MCF 10A (cell line): ENCODE results near the gene IKZF1. TPM values are rescaled to one million over a fixed set of nuclear protein-coding genes. Genes with fewer than 3 reads are reported as not detected.

ENCODE experiments used
- BruUV-seq: library from RNA; stranded (reverse); fragments of 400-500 nt; replicated peaks from 2 replicates; lab custom pipeline; 2021; lab: Mats Ljungman, UMichigan
- CTCF ChIA-PET: fragments of 300-600 bp; sonication (Branson Sonifier 250); formaldehyde crosslinking; extraction: SDS; loops from one replicate; lab custom pipeline; 2021; ENCODE audit warnings: antibody characterized with exemption, inconsistent platforms; lab: Yijun Ruan, JAX
- POLR2A ChIA-PET: fragments of 300-600, 350-650 bp; sonication (Branson Sonifier 250); formaldehyde crosslinking; extraction: SDS; loops from one replicate; lab custom pipeline; 2020; ENCODE audit warnings: antibody characterized with exemption, inconsistent platforms; lab: Yijun Ruan, JAX
- DNase-seq: peaks from one replicate; pipeline ENCODE4 v3.0.0-alpha.2; 2018; ENCODE audit not compliant: unreplicated experiment
- H3K27ac Mint-ChIP-seq: one replicate; pipeline ENCODE4 v1.8.0; 2022; ENCODE audit warnings: mild to moderate bottlenecking, low read depth, mixed read lengths; ENCODE audit not compliant: unreplicated experiment
- H3K27me3 Mint-ChIP-seq: one replicate; pipeline ENCODE4 v1.8.0; 2022; ENCODE audit warnings: mixed read lengths; ENCODE audit not compliant: insufficient read depth, unreplicated experiment
- H3K36me3 Mint-ChIP-seq: one replicate; pipeline ENCODE4 v1.8.0; 2022; ENCODE audit warnings: mild to moderate bottlenecking, moderate library complexity, mixed read lengths; ENCODE audit not compliant: insufficient read depth, unreplicated experiment
- H3K4me1 Mint-ChIP-seq: one replicate; pipeline ENCODE4 v1.8.0; 2022; ENCODE audit warnings: mixed read lengths; ENCODE audit not compliant: insufficient read depth, unreplicated experiment
- H3K4me3 Mint-ChIP-seq: one replicate; pipeline ENCODE4 v1.8.0; 2022; ENCODE audit warnings: mild to moderate bottlenecking, moderate library complexity, mixed read lengths; ENCODE audit not compliant: unreplicated experiment
- H3K9me3 Mint-ChIP-seq: one replicate; pipeline ENCODE4 v1.8.0; 2022; ENCODE audit warnings: mixed read lengths; ENCODE audit not compliant: unreplicated experiment
- intact Hi-C: fragments of 100-400 bp; cut with micrococcal nuclease; formaldehyde crosslinking; loops from 2 replicates; pipeline ENCODE4 v1.14.1; 2022
- total RNA-seq: library from RNA; stranded (reverse); gene quantifications from 2 replicates; pipeline ENCODE4 v1.2.3, GENCODE V29; 2022
- TF ChIP-seq, protein P1 (sequence below): fragments of 200-600 bp; IDR thresholded peaks from one replicate; pipeline ENCODE4 v1.8.0; 2022; ENCODE audit warnings: antibody characterized with exemption, mild to moderate bottlenecking; ENCODE audit not compliant: unreplicated experiment

The IKZF1 gene
- total RNA-seq, 1 experiment from 2014 or later: not detected

DNA sequence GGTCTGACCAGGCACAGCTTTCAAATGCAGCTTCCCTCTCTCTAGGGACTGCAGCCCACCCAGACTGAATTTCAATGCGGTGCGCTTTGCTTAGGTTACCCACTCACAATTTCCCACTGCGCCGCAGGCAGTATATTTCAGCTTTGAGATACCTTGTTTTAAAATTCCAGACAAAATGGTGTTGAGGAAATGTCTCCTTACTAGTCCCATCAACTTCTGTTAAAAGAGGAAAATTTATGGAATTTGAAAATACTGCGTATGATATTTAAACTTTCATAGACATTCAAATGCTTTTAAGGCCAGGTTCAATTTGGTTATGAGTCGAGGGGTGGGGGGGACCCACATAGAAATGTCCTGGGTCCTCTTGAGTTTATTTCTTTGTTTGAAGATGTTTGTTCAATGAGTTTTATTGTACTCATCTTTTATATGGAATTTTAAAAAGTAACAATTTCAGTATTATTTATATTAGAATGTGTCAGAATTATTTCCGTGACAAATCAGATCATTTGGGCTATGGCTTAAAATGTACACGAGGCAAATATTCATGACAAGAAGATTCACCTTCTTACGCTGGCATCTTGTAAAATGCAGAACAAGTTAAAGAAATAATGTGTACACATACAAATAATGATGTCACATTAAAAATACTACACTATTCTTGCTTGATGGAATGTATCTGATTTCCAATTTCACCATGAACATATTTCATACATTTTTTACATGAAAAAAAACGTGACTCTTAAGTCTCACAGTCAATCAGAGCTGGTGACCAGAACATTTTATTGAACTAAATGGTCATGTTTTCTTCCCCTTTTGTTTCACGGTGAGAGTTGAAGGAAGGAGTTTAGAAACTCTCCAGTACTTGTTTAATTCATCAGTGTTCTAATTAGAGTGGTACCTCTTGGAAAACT is 1.3 kb downstream of the IKZF1 start:
- ChIA-PET POLR2A (no interaction called here), CTCF (interaction anchor here (1.0 kb wide), 1 partner anchor 100 kb away, joined by 3 read pairs; no protein-coding TSS in a partner anchor)
- no peaks in the 10 kb centered on the region for H3K9me3 Mint-ChIP-seq
- no peak overlapping the region for H3K4me3 Mint-ChIP-seq
- no TSS peak for BruUV-seq
- DNase-seq: no peak
- H3K27ac Mint-ChIP-seq: no peak overlapping the region
- TF ChIP-seq, protein P1, sequence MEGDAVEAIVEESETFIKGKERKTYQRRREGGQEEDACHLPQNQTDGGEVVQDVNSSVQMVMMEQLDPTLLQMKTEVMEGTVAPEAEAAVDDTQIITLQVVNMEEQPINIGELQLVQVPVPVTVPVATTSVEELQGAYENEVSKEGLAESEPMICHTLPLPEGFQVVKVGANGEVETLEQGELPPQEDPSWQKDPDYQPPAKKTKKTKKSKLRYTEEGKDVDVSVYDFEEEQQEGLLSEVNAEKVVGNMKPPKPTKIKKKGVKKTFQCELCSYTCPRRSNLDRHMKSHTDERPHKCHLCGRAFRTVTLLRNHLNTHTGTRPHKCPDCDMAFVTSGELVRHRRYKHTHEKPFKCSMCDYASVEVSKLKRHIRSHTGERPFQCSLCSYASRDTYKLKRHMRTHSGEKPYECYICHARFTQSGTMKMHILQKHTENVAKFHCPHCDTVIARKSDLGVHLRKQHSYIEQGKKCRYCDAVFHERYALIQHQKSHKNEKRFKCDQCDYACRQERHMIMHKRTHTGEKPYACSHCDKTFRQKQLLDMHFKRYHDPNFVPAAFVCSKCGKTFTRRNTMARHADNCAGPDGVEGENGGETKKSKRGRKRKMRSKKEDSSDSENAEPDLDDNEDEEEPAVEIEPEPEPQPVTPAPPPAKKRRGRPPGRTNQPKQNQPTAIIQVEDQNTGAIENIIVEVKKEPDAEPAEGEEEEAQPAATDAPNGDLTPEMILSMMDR: no peak
- intact Hi-C loops: no loop called here
- H3K4me1 Mint-ChIP-seq: no peaks in the 10 kb centered on the region
- H3K36me3 Mint-ChIP-seq: no peaks in the 10 kb centered on the region
- H3K27me3 Mint-ChIP-seq: peaks cover 19% of the 10 kb centered on the region

DNA sequence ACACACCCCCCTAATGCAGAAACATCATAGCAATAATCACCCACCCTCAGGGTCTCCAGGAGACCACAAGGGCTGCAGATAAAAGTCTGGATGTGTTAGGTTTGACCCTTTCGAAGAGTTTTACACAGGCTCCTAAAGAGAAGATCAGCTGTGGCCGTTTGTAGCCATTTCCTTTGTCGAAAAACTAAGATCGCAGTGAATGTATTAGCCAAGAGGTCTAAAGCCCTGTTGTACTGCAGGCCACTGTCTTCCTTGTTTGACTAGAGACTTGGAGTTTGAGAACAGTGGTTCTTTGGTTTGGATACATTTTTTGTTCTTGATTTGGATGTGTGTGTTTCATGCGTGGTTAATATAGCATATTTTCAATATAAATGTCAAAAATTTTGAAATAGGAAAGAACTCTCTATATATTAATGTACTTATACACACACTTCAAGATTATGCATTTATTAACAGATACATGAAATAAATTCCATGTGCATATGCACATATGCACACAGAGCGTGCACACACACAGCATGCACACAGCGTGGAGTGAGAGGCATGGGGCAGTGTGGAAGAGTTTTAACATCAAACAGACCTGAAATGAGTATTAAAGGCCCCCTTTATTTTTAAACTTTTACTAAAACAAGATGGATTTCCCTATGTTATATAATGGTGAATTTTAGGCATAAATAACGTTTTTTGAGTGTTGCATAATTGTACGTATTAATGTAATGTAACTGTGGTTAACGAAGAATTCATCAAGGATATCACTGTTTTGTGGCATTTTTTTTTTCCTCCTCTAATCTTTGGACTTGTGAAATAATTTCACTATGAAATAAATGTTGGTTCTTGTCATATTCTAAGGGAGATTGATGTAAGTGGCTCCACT is 2.2 kb downstream of the IKZF1 start:
- TF ChIP-seq, protein P1: no peak
- no peak for DNase-seq
- no peaks in the 10 kb centered on the region for H3K36me3 Mint-ChIP-seq
- ChIA-PET CTCF (interaction anchor here (0.7 to 0.8 kb wide), 2 partner anchors 985 to 1406 kb away, joined by 3 read pairs; no protein-coding TSS in a partner anchor), POLR2A (no interaction called here)
- H3K9me3 Mint-ChIP-seq: no peaks in the 10 kb centered on the region
- H3K4me3 Mint-ChIP-seq: no peak overlapping the region
- H3K27me3 Mint-ChIP-seq: peaks cover 18% of the 10 kb centered on the region
- H3K27ac Mint-ChIP-seq: no peak overlapping the region
- no peaks in the 10 kb centered on the region for H3K4me1 Mint-ChIP-seq
- BruUV-seq: no TSS peak
- intact Hi-C loops: no loop called here

DNA sequence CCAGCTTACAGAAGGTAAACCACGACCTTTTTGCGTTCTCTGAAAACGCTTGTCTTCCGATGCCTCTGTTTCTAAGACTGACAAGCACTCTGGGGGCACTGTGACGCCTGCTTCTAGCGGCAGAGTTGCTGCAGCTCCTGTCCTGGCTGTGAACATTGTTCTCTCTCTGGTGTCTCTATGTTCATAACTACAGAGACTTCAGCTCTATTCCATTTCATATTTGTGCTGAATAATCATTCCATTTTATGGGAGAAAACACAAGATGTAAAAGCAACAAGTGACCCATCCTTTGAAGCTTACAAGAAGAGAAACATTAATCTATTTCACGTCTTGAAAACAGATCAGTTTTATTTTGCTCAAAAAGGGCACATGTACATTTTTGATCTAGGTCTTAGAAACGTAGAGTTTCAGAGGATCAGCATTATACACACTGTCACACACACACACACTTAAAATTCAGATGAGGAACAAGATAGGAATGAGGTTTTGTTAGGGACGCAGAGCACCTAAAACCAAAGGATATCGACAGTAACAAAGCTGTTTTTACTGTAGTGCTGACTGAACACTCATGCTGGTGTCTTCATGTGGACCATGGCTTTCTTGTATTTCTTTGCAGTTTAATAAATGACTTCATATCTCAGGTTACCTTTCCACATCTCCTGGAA is 3.0 kb downstream of the IKZF1 start:
- DNase-seq: no peak
- Mint-ChIP-seq H3K36me3 (no peaks in the 10 kb centered on the region), H3K27me3 (peaks cover 24% of the 10 kb centered on the region), H3K4me1 (no peaks in the 10 kb centered on the region), H3K27ac (no peak overlapping the region), H3K9me3 (no peaks in the 10 kb centered on the region), H3K4me3 (no peak overlapping the region)
- TF ChIP-seq, protein P1: no peak
- ChIA-PET CTCF (interaction anchor here (0.7 to 1.0 kb wide), 3 partner anchors 14 to 1406 kb away, joined by 3 read pairs; no protein-coding TSS in a partner anchor), POLR2A (interaction anchor here (0.6 kb wide), 1 partner anchor 117 kb away, joined by 3 read pairs; no protein-coding TSS in a partner anchor)
- intact Hi-C loops: no loop called here
- no TSS peak for BruUV-seq
